Adrenal gland (tissue), 12 donors: ENCODE measurements around the gene ANKRD44. TPM values are rescaled to one million over a fixed set of nuclear protein-coding genes. Genes with fewer than 3 reads are reported as not detected.
A peak's percentile ranks its signal among the peaks of the same experiment; 100 is the strongest.
"Not testable (repeated sequence)": the region's sequence is repeated elsewhere in the genome, so short reads cannot be mapped to it uniquely, and the experiment has no call there.

Experiments used
- DNase-seq, 7 donors: peaks; one replicate each; pipeline ENCODE4 v3.0.0-alpha.2; 2019 to 2020
- H3K27ac ChIP-seq, 5 donors: fragments of 200-600 bp; sonication (generic) in 4 of 5; 1 replicate in 3 of 5; 2 replicates in 2 of 5; pipeline versions ENCODE4 v1.5.1 to v1.8.0; 2016 to 2020; ENCODE audit warnings: mild to moderate bottlenecking in 1 of 5
- H3K27me3 ChIP-seq: fragments of 200-600 bp; 2 replicates; pipeline ENCODE4 v1.8.0; 2021
- H3K36me3 ChIP-seq, 2 donors: fragments of 200-600 bp; replicated peaks in 1 of 2; 1 replicate in 1 of 2; 2 replicates in 1 of 2; pipeline versions ENCODE4 v1.5.1 to v1.8.0; 2018 to 2022
- H3K4me1 ChIP-seq, 2 donors: fragments of 200-600 bp; replicated peaks in 1 of 2; 1 replicate in 1 of 2; 2 replicates in 1 of 2; pipeline versions ENCODE4 v1.5.1 to v1.8.0; 2018 to 2021
- H3K4me3 ChIP-seq, 4 donors: fragments of 200-600 bp; sonication (generic) in 3 of 4; one replicate each; pipeline ENCODE4 v1.5.1; 2016 to 2018
- H3K9me3 ChIP-seq, 3 donors: fragments of 200-600 bp; sonication (generic) in 1 of 3; replicated peaks in 1 of 3; 1 replicate in 2 of 3; 2 replicates in 1 of 3; pipeline versions ENCODE4 v1.5.1 to v1.8.0; 2016 to 2021
- POLR2A ChIP-seq, 2 donors: fragments of 450-650 bp; IDR thresholded peaks; one replicate each; pipeline ENCODE4 v1.6.1; 2017; ENCODE audit warnings: antibody characterized with exemption in 2 of 2, mild to moderate bottlenecking in 2 of 2, moderate library complexity in 1 of 2
- WGBS, 4 donors: extraction: QIAGEN DNeasy Blood & Tissue Kit in 2 of 4; methylation state at CpG; one replicate each; pipeline versions ENCODE4 v1.1.5 to v1.1.7; 2013 to 2017; 5-methylcytosine and 5-hydroxymethylcytosine counted together
- intact Hi-C, 2 donors: fragments of 100-400 bp; cut with DNase I; formaldehyde crosslinking; loops; one replicate each; pipeline versions ENCODE4 v1.14.1 to v1.15.0; 2022 to 2023
- polyA plus RNA-seq, 3 donors: library from polyadenylated mRNA; stranded (reverse); fragments of 200-250 nt in 2 of 3; fragments of 350-450 nt in 1 of 3; fragmentation: Illumina TruSeq in 1 of 3; extraction: RNeasy Lipid Tissue Mini Kit (QIAGEN cat#74804) in 1 of 3; gene quantifications; one replicate each; pipeline ENCODE4 v1.2.3, GENCODE V29; 2013 to 2014
- total RNA-seq, 9 donors: library from RNA; depleted of rRNA in 4 of 9; stranded (reverse); fragments of >200 nt in 4 of 9; fragments of 120-200 nt in 1 of 9; fragmentation: NEBNext Ultra II Directional in 1 of 9; extraction: Animal tissue kit (Norgen Biotek cat#: 25700) in 1 of 9; gene quantifications; one replicate each; pipeline versions ENCODE4 v1.1.0 to v1.2.4, GENCODE V29; 2013 to 2023
- TF ChIP-seq, protein P1 (sequence below), 6 experiments: fragments of 450-650 bp in 4 of 6; fragments of 200-600 bp in 2 of 6; sonication (generic) in 1 of 6; IDR thresholded peaks; 1 replicate in 5 of 6; 2 replicates in 1 of 6; pipeline versions ENCODE4 v1.5.1 to v1.8.0; 2016 to 2021; ENCODE audit warnings: antibody characterized with exemption in 6 of 6, mild to moderate bottlenecking in 2 of 6, moderate library complexity in 1 of 6
- donor health status: healthy with polysubstance abuse.
- donor health status: Bipolar disorder and iron deficiency.
- donor health status: DM: yes; HTN: yes; CAD: no.
- donor health status: DM: no; HTN: no; CAD: no.
- donor health status: DM: no; HTN: no; CAD: no.
- donor health status: DM: yes; HTN: yes; CAD: no.

ANKRD44 gene
- total and polyA plus RNA-seq, 12 donors, result 3.8 to 40.2 (median 21.3) TPM

- peak overlapping the region in 1 of 5 donors; percentile 15 for H3K27ac ChIP-seq
- no peak overlapping the region for H3K4me3 ChIP-seq
- 88 to 95% (median 91%) methylated on average over 1 of the region's 1 CpG for WGBS, 4 donors
- TF ChIP-seq, protein P1, sequence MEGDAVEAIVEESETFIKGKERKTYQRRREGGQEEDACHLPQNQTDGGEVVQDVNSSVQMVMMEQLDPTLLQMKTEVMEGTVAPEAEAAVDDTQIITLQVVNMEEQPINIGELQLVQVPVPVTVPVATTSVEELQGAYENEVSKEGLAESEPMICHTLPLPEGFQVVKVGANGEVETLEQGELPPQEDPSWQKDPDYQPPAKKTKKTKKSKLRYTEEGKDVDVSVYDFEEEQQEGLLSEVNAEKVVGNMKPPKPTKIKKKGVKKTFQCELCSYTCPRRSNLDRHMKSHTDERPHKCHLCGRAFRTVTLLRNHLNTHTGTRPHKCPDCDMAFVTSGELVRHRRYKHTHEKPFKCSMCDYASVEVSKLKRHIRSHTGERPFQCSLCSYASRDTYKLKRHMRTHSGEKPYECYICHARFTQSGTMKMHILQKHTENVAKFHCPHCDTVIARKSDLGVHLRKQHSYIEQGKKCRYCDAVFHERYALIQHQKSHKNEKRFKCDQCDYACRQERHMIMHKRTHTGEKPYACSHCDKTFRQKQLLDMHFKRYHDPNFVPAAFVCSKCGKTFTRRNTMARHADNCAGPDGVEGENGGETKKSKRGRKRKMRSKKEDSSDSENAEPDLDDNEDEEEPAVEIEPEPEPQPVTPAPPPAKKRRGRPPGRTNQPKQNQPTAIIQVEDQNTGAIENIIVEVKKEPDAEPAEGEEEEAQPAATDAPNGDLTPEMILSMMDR (IDR thresholded peaks at IDR 0.05), result no peak
- TF ChIP-seq POLR2A (IDR thresholded peaks at IDR 0.05), result no peak
- no peaks in the 10 kb centered on the region for H3K36me3 ChIP-seq
- no peak for DNase-seq
- intact Hi-C loops, result no loop called here
- no peaks in the 10 kb centered on the region for H3K9me3 ChIP-seq
- H3K27me3 ChIP-seq, result no peaks in the 10 kb centered on the region
- peaks cover 0 to 9% of the 10 kb centered on the region in 2 donors for H3K4me1 ChIP-seq
Measured at GRCh38 chr2:197071213-197071612, 239.4 kb downstream of the ANKRD44 start.

- H3K27ac ChIP-seq, result no peak overlapping the region
- H3K9me3 ChIP-seq, result no peaks in the 10 kb centered on the region
- no peaks in the 10 kb centered on the region for H3K36me3 ChIP-seq
- 66 to 80% (median 67%) methylated on average over 2 of the region's 2 CpGs for WGBS, 4 donors
- intact Hi-C loops, result no loop called here
- H3K27me3 ChIP-seq, result no peaks in the 10 kb centered on the region
- H3K4me1 ChIP-seq, result peaks cover 0 to 9% of the 10 kb centered on the region in 2 donors
- TF ChIP-seq, protein P1 (IDR thresholded peaks at IDR 0.05), result no peak
- TF ChIP-seq POLR2A (IDR thresholded peaks at IDR 0.05), result no peak
- DNase-seq, result no peak
- no peak overlapping the region for H3K4me3 ChIP-seq
Measured at GRCh38 chr2:197069958-197070357, 240.6 kb downstream of the ANKRD44 start.

- H3K27me3 ChIP-seq, H3K27ac ChIP-seq, H3K36me3 ChIP-seq, intact Hi-C loops, H3K4me3 ChIP-seq, H3K4me1 ChIP-seq, H3K9me3 ChIP-seq, DNase-seq: not testable (repeated sequence)
- 95 to 100% (median 98%) methylated on average over 2 to 3 of the region's 3 CpGs for WGBS, 4 donors
Measured at GRCh38 chr2:197062574-197062973, 248.0 kb downstream of the ANKRD44 start.

GRCh38 chr2:197059477-197059876, 251.1 kb downstream of the ANKRD44 start:
- Histone ChIP-seq H3K27ac (no peak overlapping the region), H3K27me3 (no peaks in the 10 kb centered on the region), H3K36me3 (peaks cover 0 to 7% of the 10 kb centered on the region in 2 donors), H3K9me3 (no peaks in the 10 kb centered on the region), H3K4me3 (no peak overlapping the region), H3K4me1 (no peaks in the 10 kb centered on the region)
- TF ChIP-seq, protein P1 (IDR thresholded peaks at IDR 0.05), result no peak
- TF ChIP-seq POLR2A (IDR thresholded peaks at IDR 0.05), result no peak
- intact Hi-C loops, result no loop called here
- DNase-seq, result no peak
- 88 to 94% (median 93%) methylated on average over 1 of the region's 1 CpG for WGBS, 4 donors

DNA sequence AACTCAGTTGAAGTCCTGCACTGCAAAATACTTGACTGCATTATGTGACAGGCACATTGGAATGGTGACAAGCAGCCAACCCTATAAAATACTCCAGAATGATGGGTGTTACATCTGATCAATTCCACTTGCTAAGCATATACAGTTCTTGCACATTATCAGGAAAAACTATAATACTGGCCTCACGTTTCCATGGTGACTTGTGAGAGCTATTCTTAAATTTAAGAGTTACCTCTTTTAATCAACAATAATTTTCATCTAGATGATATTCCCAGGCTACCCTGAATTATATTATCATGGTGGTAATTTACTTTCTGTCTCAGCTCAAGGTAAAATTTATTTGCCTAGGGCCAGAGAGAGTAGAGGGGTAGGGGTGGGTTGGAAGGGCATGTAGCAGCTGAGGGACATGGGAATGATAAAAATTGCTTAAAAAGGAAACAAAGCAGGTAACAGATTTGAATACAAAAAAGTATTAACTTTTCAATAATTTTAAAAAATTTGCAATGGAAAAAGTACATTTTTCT, 251.7 kb downstream of the ANKRD44 start:
- Histone ChIP-seq H3K4me3 (no peak overlapping the region), H3K4me1 (no peaks in the 10 kb centered on the region), H3K27me3 (no peaks in the 10 kb centered on the region), H3K9me3 (no peaks in the 10 kb centered on the region), H3K36me3 (peaks cover 0 to 7% of the 10 kb centered on the region in 2 donors), H3K27ac (no peak overlapping the region)
- intact Hi-C loops, result no loop called here
- 86 to 100% (median 96%) methylated on average over 1 of the region's 1 CpG for WGBS, 4 donors
- DNase-seq, result no peak
- TF ChIP-seq, protein P1 (IDR thresholded peaks at IDR 0.05), result no peak
- TF ChIP-seq POLR2A (IDR thresholded peaks at IDR 0.05), result no peak
